GM23338 (cell line): ENCODE measurements around the gene FUT3. TPM values are rescaled to one million over a fixed set of nuclear protein-coding genes. Genes with fewer than 3 reads are reported as not detected.

Source experiments
- ATAC-seq: fragments of 200-7000 bp; cut with Tn5 transposase; 3 replicates; pipeline ENCODE4 v1.9.1; 2020
- DNase-seq: peaks from one replicate; pipeline ENCODE4 v3.0.0-alpha.2; 2015; ENCODE audit warnings: low spot score
- H2AFZ ChIP-seq: fragments of 200-600 bp; sonication (generic); 2 replicates; pipeline ENCODE4 v1.8.0; 2016; ENCODE audit warnings: antibody characterized with exemption, mild to moderate bottlenecking, moderate library complexity
- H3F3A ChIP-seq: fragments of 200-600 bp; sonication (generic); replicated peaks from 2 replicates; pipeline ENCODE4 v1.8.0; 2017; ENCODE audit warnings: antibody characterized with exemption, mixed run types, low read depth
- H3K27ac ChIP-seq: fragments of 200-600 bp; sonication (generic); 2 replicates; pipeline ENCODE4 v1.6.1; 2016; ENCODE audit warnings: low read depth
- H3K27me3 ChIP-seq: fragments of 200-600 bp; sonication (generic); 2 replicates; pipeline ENCODE4 v1.8.0; 2016; ENCODE audit warnings: mild to moderate bottlenecking, mixed run types, moderate library complexity; ENCODE audit not compliant: insufficient read depth
- H3K36me3 ChIP-seq: fragments of 200-600 bp; sonication (generic); 2 replicates; pipeline ENCODE4 v1.8.0; 2016; ENCODE audit warnings: mild to moderate bottlenecking; ENCODE audit not compliant: insufficient read depth
- H3K4me1 ChIP-seq: fragments of 200-600 bp; sonication (generic); 2 replicates; pipeline ENCODE4 v1.8.0; 2016; ENCODE audit warnings: mild to moderate bottlenecking, moderate library complexity; ENCODE audit not compliant: insufficient read depth
- H3K4me2 ChIP-seq: fragments of 200-600 bp; sonication (generic); 2 replicates; pipeline ENCODE4 v1.7.1; 2017; ENCODE audit warnings: mixed run types
- H3K4me3 ChIP-seq: fragments of 200-600 bp; sonication (generic); 2 replicates; pipeline ENCODE4 v1.6.1; 2016; ENCODE audit warnings: mixed run types
- H3K79me2 ChIP-seq: fragments of 200-600 bp; sonication (generic); replicated peaks from 2 replicates; pipeline ENCODE4 v1.8.0; 2017; ENCODE audit warnings: mild to moderate bottlenecking; ENCODE audit not compliant: insufficient read depth
- H3K9me2 ChIP-seq: fragments of 200-600 bp; sonication (generic); 2 replicates; pipeline ENCODE4 v1.8.0; 2017; ENCODE audit not compliant: insufficient read depth
- H4K20me1 ChIP-seq: fragments of 200-600 bp; sonication (generic); replicated peaks from 2 replicates; pipeline ENCODE4 v1.8.0; 2017; ENCODE audit warnings: mild to moderate bottlenecking; ENCODE audit not compliant: insufficient read depth
- H3K27ac Mint-ChIP-seq: 2 replicates; pipeline ENCODE4 v1.8.0; 2020; ENCODE audit warnings: inconsistent platforms, mild to moderate bottlenecking, moderate library complexity, mixed read lengths
- H3K27me3 Mint-ChIP-seq: 3 replicates; pipeline ENCODE4 v1.8.0; 2022; ENCODE audit warnings: low read depth, mild to moderate bottlenecking, moderate library complexity, mixed read lengths, inconsistent platforms; ENCODE audit not compliant: insufficient read depth, poor library complexity
- H3K36me3 Mint-ChIP-seq: 3 replicates; pipeline ENCODE4 v1.8.0; 2021; ENCODE audit warnings: low read depth, mild to moderate bottlenecking, inconsistent platforms, moderate library complexity, mixed read lengths
- H3K4me1 Mint-ChIP-seq: 3 replicates; pipeline ENCODE4 v1.8.0; 2020; ENCODE audit warnings: mild to moderate bottlenecking, inconsistent platforms, mixed read lengths
- H3K4me3 Mint-ChIP-seq: 3 replicates; pipeline ENCODE4 v1.8.0; 2021; ENCODE audit warnings: moderate library complexity, mild to moderate bottlenecking, inconsistent platforms, mixed read lengths
- H3K9me3 Mint-ChIP-seq: 3 replicates; pipeline ENCODE4 v1.8.0; 2020; ENCODE audit warnings: moderate library complexity, mild to moderate bottlenecking, inconsistent platforms, mixed read lengths
- CTCF ChIP-seq, 2 experiments: fragments of 200-600 bp in 1 of 2; sonication (generic) in 1 of 2; conservative IDR thresholded peaks; 2 replicates each; pipeline versions ENCODE4 v1.5.1 to v1.6.1; 2016 to 2017; ENCODE audit warnings: antibody characterized with exemption in 2 of 2, low read depth in 2 of 2, mild to moderate bottlenecking in 2 of 2, moderate library complexity in 1 of 2
- ETS1 ChIP-seq: IDR thresholded peaks from 2 replicates; pipeline ENCODE4 v1.6.1; 2016; ENCODE audit warnings: antibody characterized with exemption
- JUNB ChIP-seq: IDR thresholded peaks from one replicate; pipeline ENCODE4 v1.6.1; 2016; ENCODE audit warnings: antibody characterized with exemption; ENCODE audit not compliant: unreplicated experiment
- NANOG ChIP-seq: IDR thresholded peaks from 2 replicates; pipeline ENCODE4 v1.6.1; 2016; ENCODE audit warnings: antibody characterized with exemption, borderline replicate concordance
- STAT1 ChIP-seq: IDR thresholded peaks from one replicate; pipeline ENCODE4 v1.6.1; 2016; ENCODE audit warnings: antibody characterized with exemption; ENCODE audit not compliant: unreplicated experiment
- ZNF462 ChIP-seq: fragments of 250-450 bp; sonication (Bioruptor Pico); IDR thresholded peaks from 2 replicates; pipeline ENCODE4 v1.5.0; 2020; ENCODE audit warnings: mild to moderate bottlenecking, moderate library complexity
- polyA plus RNA-seq: library from polyadenylated mRNA; unstranded; fragments of >200 nt; fragmentation: Nextera tagmentation; extraction: Ambion mirVana; gene quantifications from 2 replicates; pipeline ENCODE4 v1.2.1, GENCODE V29; 2016
- total RNA-seq: library from RNA; depleted of rRNA; stranded (reverse); fragments of >200 nt; shearing (Covaris generic); gene quantifications from 2 replicates; pipeline ENCODE4 v1.2.3, GENCODE V29; 2014

Gene FUT3
- total and polyA plus RNA-seq, 2 experiments from 2014 or later, result 0.45 TPM; not detected in 1

- H3F3A ChIP-seq, result no peaks in the 10 kb centered on the region
- DNase-seq, result no peak
- no peak overlapping the region for H3K27ac ChIP-seq
- no peaks in the 10 kb centered on the region for H4K20me1 ChIP-seq
- H3K27me3 Mint-ChIP-seq, result peaks cover 12% of the 10 kb centered on the region
- no peaks in the 10 kb centered on the region for H3K36me3 Mint-ChIP-seq
- H3K9me2 ChIP-seq, result no peaks in the 10 kb centered on the region
- TF ChIP-seq ETS1 (no peak), JUNB (no peak), NANOG (no peak), ZNF462 (CRISPR knock-in tag) (no peak), CTCF (conservative IDR thresholded peaks at IDR 0.05; ENCODE audit: low read depth in 2 of 2) (no peak), STAT1 (no peak)
- H2AFZ ChIP-seq, result no peak overlapping the region
- no peak for ATAC-seq
- no peak overlapping the region for H3K4me3 ChIP-seq
- H3K4me2 ChIP-seq, result no peak overlapping the region
- no peaks in the 10 kb centered on the region for H3K4me1 Mint-ChIP-seq
- H3K4me3 Mint-ChIP-seq, result no peak overlapping the region
- no peak overlapping the region for H3K27ac Mint-ChIP-seq
- H3K27me3 ChIP-seq, result no peaks in the 10 kb centered on the region
- no peaks in the 10 kb centered on the region for H3K36me3 ChIP-seq
- no peaks in the 10 kb centered on the region for H3K79me2 ChIP-seq
- H3K9me3 Mint-ChIP-seq, result no peaks in the 10 kb centered on the region
- H3K4me1 ChIP-seq, result no peaks in the 10 kb centered on the region; the same call in 1 of the 2 replicates
Observed at GRCh38 chr19:5832527-5833216, 18.6 kb downstream of the FUT3 start.
